Measurements from ENCODE around the gene SIX5. TPM values are rescaled to one million over a fixed set of nuclear protein-coding genes. Genes with fewer than 3 reads are reported as not detected.

The SIX5 gene
- total and polyA plus RNA-seq, 9 of the 15 experiments (the other 6 are each of a cell fraction or from before 2014, with no cell fraction given) = 1.4 to 17.2 (median 7.4) TPM; not detected in 2

DNA sequence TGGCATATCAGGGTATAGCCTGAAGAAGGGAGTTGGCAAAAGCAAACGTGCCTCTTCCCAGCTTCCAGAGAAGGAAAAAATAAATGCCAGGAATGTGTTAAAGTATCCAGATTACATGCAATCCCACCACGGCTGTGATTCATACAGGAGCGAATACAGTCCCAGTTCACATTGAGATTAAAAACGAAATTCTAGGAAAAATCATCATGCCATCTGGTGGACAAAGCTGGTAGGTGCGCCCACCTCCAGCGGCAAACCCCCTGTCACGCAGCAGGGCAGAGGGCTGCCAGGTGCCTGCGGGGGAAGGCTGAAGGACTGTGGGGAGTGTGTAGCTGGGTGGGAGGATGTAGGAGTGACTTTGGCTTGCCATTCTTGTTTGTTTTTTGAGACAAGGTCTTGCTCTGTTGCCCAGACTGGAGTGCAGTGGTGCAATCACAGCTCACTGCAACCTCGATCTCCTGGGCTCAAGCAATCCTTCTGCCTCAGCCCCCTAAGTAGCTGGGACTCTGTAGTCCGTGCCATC, 30.0 kb upstream of the SIX5 start (continued):
- no peak for TF ChIP-seq ZNF436 (CRISPR knock-in tag; IDR thresholded peaks at IDR 0.05)
- TF ChIP-seq, protein P1, sequence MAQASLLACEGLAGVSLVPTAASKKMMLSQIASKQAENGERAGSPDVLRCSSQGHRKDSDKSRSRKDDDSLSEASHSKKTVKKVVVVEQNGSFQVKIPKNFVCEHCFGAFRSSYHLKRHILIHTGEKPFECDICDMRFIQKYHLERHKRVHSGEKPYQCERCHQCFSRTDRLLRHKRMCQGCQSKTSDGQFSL (CRISPR knock-in tag; IDR thresholded peaks at IDR 0.05) = 0 out of 2 replicates have a peak, but pooled peaks have one; percentile 10
- TF ChIP-seq, protein P1 (tag; IDR thresholded peaks at IDR 0.05) = no peak
- TF ChIP-seq ZNF644 (tag; IDR thresholded peaks at IDR 0.05; ENCODE audit: low read depth) = no peak
- no peak for TF ChIP-seq TEAD2 (tag; IDR thresholded peaks at IDR 0.05)

DNA sequence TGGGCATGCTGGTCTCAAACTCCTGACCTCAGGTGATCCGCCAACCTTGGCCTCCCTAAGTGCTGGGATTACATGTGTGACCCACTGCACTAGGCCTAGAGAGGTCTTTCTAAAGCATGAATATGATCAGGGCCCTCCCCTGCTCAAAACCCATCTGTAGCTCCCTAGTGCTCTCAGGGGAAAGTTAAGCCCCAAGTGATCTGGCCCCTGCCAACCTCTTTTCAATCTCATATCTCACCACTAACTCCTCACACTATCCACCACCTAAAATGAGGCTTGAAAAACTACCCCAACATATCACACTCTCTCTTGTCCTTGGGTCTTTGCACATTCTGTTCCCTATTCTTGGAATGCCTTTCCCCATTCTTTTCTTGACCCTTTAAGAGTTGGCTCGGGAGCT, 25.6 kb upstream of the SIX5 start:
- FAIRE-seq = no peak
- Histone ChIP-seq H3K79me2 (ENCODE audit: control insufficient read depth, insufficient read depth, low read length) (peaks cover 19% of the 10 kb centered on the region), H3K9me1 (ENCODE audit: control insufficient read depth, insufficient read depth, low read length) (peaks cover 4% of the 10 kb centered on the region), H3K4me2 (ENCODE audit: insufficient read depth, low read length) (no peak overlapping the region), H3K9me3 (replicated peaks; ENCODE audit: control insufficient read depth, insufficient read depth, low read depth, low read length) (no peaks in the 10 kb centered on the region), H3K9ac (ENCODE audit: insufficient read depth in 1 of 2, low read depth in 2 of 2, low read length in 2 of 2) (no peak overlapping the region), H3K4me1 (replicated peaks in 1 of 2; ENCODE audit: control insufficient read depth in 2 of 2, insufficient read depth in 2 of 2, low read length in 2 of 2) (peaks cover 24 to 27% of the 10 kb centered on the region in 2 experiments), H3K4me3 (no peak overlapping the region), H3K27me3 (ENCODE audit: control insufficient read depth in 2 of 2, insufficient read depth in 2 of 2, low read length in 2 of 2) (no peaks in the 10 kb centered on the region), H3K36me3 (ENCODE audit: control insufficient read depth, insufficient read depth, low read length) (peaks cover 13% of the 10 kb centered on the region; the same call in 2 of the 3 replicates), H2AFZ (ENCODE audit: low read depth, low read length) (no peak overlapping the region), H3K27ac (ENCODE audit: extremely low read depth, low read depth, low read length) (no peak overlapping the region), H4K20me1 (replicated peaks; ENCODE audit: control insufficient read depth, insufficient read depth, low read length) (peaks cover 3% of the 10 kb centered on the region)
- ChIA-PET POLR2A (interaction anchor here (0.6 to 1.1 kb wide), 2 partner anchors 17 to 22 kb away, joined by 3 to 4 read pairs; no protein-coding TSS in a partner anchor), CTCF (ENCODE audit: low intra/inter-chr PET ratio) (no interaction called here)
- no peak for ATAC-seq
- BruUV-seq (replicated peaks) = no TSS peak
- 60% methylated on average over 2 of the region's 2 CpGs for WGBS (ENCODE audit: insufficient coverage, low coverage, missing lambda C conversion rate)
- intact Hi-C loops (cut with micrococcal nuclease) = no loop called here
- DNase-seq (ENCODE audit: extremely low read depth in 1 of 4, low spot score in 3 of 4) = no peak
- in situ Hi-C loops (cut with MboI) = no loop called here
- TF ChIP-seq, protein P2, sequence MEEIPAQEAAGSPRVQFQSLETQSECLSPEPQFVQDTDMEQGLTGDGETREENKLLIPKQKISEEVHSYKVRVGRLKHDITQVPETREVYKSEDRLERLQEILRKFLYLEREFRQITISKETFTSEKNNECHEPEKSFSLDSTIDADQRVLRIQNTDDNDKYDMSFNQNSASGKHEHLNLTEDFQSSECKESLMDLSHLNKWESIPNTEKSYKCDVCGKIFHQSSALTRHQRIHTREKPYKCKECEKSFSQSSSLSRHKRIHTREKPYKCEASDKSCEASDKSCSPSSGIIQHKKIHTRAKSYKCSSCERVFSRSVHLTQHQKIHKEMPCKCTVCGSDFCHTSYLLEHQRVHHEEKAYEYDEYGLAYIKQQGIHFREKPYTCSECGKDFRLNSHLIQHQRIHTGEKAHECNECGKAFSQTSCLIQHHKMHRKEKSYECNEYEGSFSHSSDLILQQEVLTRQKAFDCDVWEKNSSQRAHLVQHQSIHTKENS (CRISPR knock-in tag; IDR thresholded peaks at IDR 0.05) = no peak
- TF ChIP-seq, protein P3, sequence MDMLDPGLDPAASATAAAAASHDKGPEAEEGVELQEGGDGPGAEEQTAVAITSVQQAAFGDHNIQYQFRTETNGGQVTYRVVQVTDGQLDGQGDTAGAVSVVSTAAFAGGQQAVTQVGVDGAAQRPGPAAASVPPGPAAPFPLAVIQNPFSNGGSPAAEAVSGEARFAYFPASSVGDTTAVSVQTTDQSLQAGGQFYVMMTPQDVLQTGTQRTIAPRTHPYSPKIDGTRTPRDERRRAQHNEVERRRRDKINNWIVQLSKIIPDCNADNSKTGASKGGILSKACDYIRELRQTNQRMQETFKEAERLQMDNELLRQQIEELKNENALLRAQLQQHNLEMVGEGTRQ (CRISPR knock-in tag; IDR thresholded peaks at IDR 0.05) = no peak
- TF ChIP-seq L3MBTL2 (IDR thresholded peaks at IDR 0.05) (no peak), MEIS2 (IDR thresholded peaks at IDR 0.05; ENCODE audit: partially characterized antibody) (no peak), NCOA6 (IDR thresholded peaks at IDR 0.05) (no peak), ZNF217 (CRISPR knock-in tag; IDR thresholded peaks at IDR 0.05) (no peak), DMBX1 (CRISPR knock-in tag; IDR thresholded peaks at IDR 0.05; ENCODE audit: borderline replicate concordance) (no peak), BCOR (IDR thresholded peaks at IDR 0.05) (peak; percentile 85), KDM1A (IDR thresholded peaks at IDR 0.05) (peak; percentile 51 to 57; a peak in 2 of 4 replicates), SPI1 (IDR thresholded peaks at IDR 0.05; ENCODE audit: borderline replicate concordance, low read depth, low read length) (0 out of 2 replicates have a peak, but pooled peaks have one; percentile 13), ZSCAN32 (CRISPR knock-in tag; IDR thresholded peaks at IDR 0.05) (no peak), RBM25 (IDR thresholded peaks at IDR 0.05; ENCODE audit: low read depth, low read length, severe bottlenecking) (peak; percentile 22), ATF1 (CRISPR knock-in tag; IDR thresholded peaks at IDR 0.05) (no peak), ATF1 (tag; IDR thresholded peaks at IDR 0.05) (no peak), ZFP36 (IDR thresholded peaks at IDR 0.05; ENCODE audit: low read depth, low read length, partially characterized antibody) (peak; percentile 39), STAG1 (CRISPR knock-in tag; IDR thresholded peaks at IDR 0.05; ENCODE audit: borderline replicate concordance) (no peak), RBFOX2 (IDR thresholded peaks at IDR 0.05; ENCODE audit: low read depth, low read length) (no peak)
